CD14-positive monocyte (primary cell): ENCODE data around the gene ASF1B. TPM values are rescaled to one million over a fixed set of nuclear protein-coding genes. Genes with fewer than 3 reads are reported as not detected.
A peak's percentile ranks its signal among the peaks of the same experiment; 100 is the strongest.

ENCODE experiments used
- DNase-seq, 3 donors: peaks; one replicate each; pipeline ENCODE4 v3.0.0-alpha.2; 2011 to 2022
- H2AFZ ChIP-seq: 2 replicates; pipeline ENCODE4 v1.6.0; 2012; ENCODE audit warnings: mild to moderate bottlenecking, low read depth, low read length, inconsistent platforms; ENCODE audit not compliant: insufficient read depth, poor library complexity, severe bottlenecking
- H3K27ac ChIP-seq, 2 donors: 1 replicate in 1 of 2; 2 replicates in 1 of 2; pipeline ENCODE4 v1.5.1; 2012 to 2013; ENCODE audit warnings: low read length in 2 of 2, control low read depth in 1 of 2, inconsistent platforms in 1 of 2, low read depth in 1 of 2, mild to moderate bottlenecking in 1 of 2
- H3K27me3 ChIP-seq, 2 donors: one replicate each; pipeline versions ENCODE4 v1.6.0 to v1.6.1; 2011 to 2013; ENCODE audit warnings: low read length in 2 of 2; ENCODE audit not compliant: control insufficient read depth in 2 of 2, insufficient read depth in 2 of 2
- H3K36me3 ChIP-seq, 2 donors: replicated peaks in 1 of 2; 1 replicate in 1 of 2; 2 replicates in 1 of 2; pipeline versions ENCODE4 v1.5.1 to v1.6.1; 2012 to 2013; ENCODE audit warnings: low read length in 2 of 2, control low read depth in 1 of 2, inconsistent platforms in 1 of 2, mild to moderate bottlenecking in 1 of 2; ENCODE audit not compliant: insufficient read depth in 2 of 2, control insufficient read depth in 1 of 2
- H3K4me1 ChIP-seq, 2 donors: 1 replicate in 1 of 2; 2 replicates in 1 of 2; pipeline versions ENCODE4 v1.5.1 to v1.6.1; 2012 to 2013; ENCODE audit warnings: low read length in 2 of 2, control low read depth in 1 of 2, inconsistent platforms in 1 of 2, mild to moderate bottlenecking in 1 of 2, moderate library complexity in 1 of 2; ENCODE audit not compliant: insufficient read depth in 2 of 2, control insufficient read depth in 1 of 2
- H3K4me2 ChIP-seq: replicated peaks from 2 replicates; pipeline ENCODE3; 2012; ENCODE audit warnings: low read length, moderate library complexity, mild to moderate bottlenecking; ENCODE audit not compliant: poor library complexity, severe bottlenecking; ENCODE audit errors: extremely low read depth
- H3K4me3 ChIP-seq, 3 experiments: fragments of 200-600 bp in 1 of 3; sonication (generic) in 1 of 3; replicated peaks in 1 of 3; 1 replicate in 2 of 3; 2 replicates in 1 of 3; pipeline ENCODE4 v1.5.1; 2011 to 2013; ENCODE audit warnings: low read length in 3 of 3, mild to moderate bottlenecking in 3 of 3, control low read depth in 2 of 3, low read depth in 2 of 3, inconsistent platforms in 1 of 3, moderate library complexity in 1 of 3
- H3K79me2 ChIP-seq: 2 replicates; pipeline ENCODE4 v1.6.0; 2012; ENCODE audit warnings: mild to moderate bottlenecking, control low read depth, inconsistent platforms, low read length, moderate library complexity; ENCODE audit not compliant: insufficient read depth
- H3K9ac ChIP-seq: 2 replicates; pipeline ENCODE4 v1.6.0; 2017; ENCODE audit warnings: low read length, mild to moderate bottlenecking; ENCODE audit not compliant: insufficient read depth, poor library complexity, severe bottlenecking
- H3K9me3 ChIP-seq, 2 donors: replicated peaks in 1 of 2; 1 replicate in 1 of 2; 2 replicates in 1 of 2; pipeline versions ENCODE4 v1.5.1 to v1.6.1; 2012 to 2013; ENCODE audit warnings: low read length in 2 of 2, control low read depth in 1 of 2; ENCODE audit not compliant: control insufficient read depth in 1 of 2, insufficient read depth in 1 of 2
- H4K20me1 ChIP-seq: 2 replicates; pipeline ENCODE4 v1.6.0; 2012; ENCODE audit warnings: mild to moderate bottlenecking, low read length, control low read depth, moderate library complexity; ENCODE audit not compliant: insufficient read depth
- H3K27ac Mint-ChIP-seq, 7 donors: one replicate each; pipeline ENCODE4 v1.8.0; 2020; ENCODE audit warnings: mild to moderate bottlenecking in 7 of 7, mixed read lengths in 7 of 7, moderate library complexity in 6 of 7, inconsistent platforms in 2 of 7
- H3K27me3 Mint-ChIP-seq, 3 donors: one replicate each; pipeline ENCODE4 v1.8.0; 2021 to 2022; ENCODE audit warnings: low read depth in 3 of 3, mild to moderate bottlenecking in 3 of 3, mixed read lengths in 3 of 3, moderate library complexity in 3 of 3, inconsistent platforms in 1 of 3
- H3K36me3 Mint-ChIP-seq, 2 donors: one replicate each; pipeline ENCODE4 v1.8.0; 2020; ENCODE audit warnings: mixed read lengths in 2 of 2, inconsistent platforms in 1 of 2, mild to moderate bottlenecking in 1 of 2
- H3K4me1 Mint-ChIP-seq: one replicate; pipeline ENCODE4 v1.8.0; 2020; ENCODE audit warnings: mild to moderate bottlenecking, mixed read lengths
- H3K4me3 Mint-ChIP-seq, 2 donors: one replicate each; pipeline ENCODE4 v1.8.0; 2020; ENCODE audit warnings: mild to moderate bottlenecking in 2 of 2, mixed read lengths in 2 of 2, moderate library complexity in 1 of 2
- H3K9me3 Mint-ChIP-seq, 7 donors: one replicate each; pipeline ENCODE4 v1.8.0; 2020 to 2022; ENCODE audit warnings: mixed read lengths in 7 of 7, mild to moderate bottlenecking in 6 of 7, moderate library complexity in 6 of 7, inconsistent platforms in 2 of 7
- WGBS: methylation state at CpG from one replicate; pipeline ENCODE4 v1.1.5; 2013; ENCODE audit warnings: missing lambda C conversion rate; ENCODE audit not compliant: insufficient coverage; 5-methylcytosine and 5-hydroxymethylcytosine counted together
- intact Hi-C, 2 donors: fragments of 100-400 bp; cut with micrococcal nuclease; formaldehyde crosslinking; loops; one replicate each; pipeline versions ENCODE4 v1.15.0 to v1.15.1; 2023
- polyA plus RNA-seq, 3 donors: library from polyadenylated mRNA; depleted of rRNA in 1 of 3; unstranded in 2 of 3; stranded (reverse) in 1 of 3; fragments of 300-500 nt in 2 of 3; fragments of >200 nt in 1 of 3; fragmentation: Illumina TruSeq in 2 of 3; gene quantifications; 1 replicate in 2 of 3; 2 replicates in 1 of 3; pipeline ENCODE4 v1.2.3, GENCODE V29; 2012 to 2021
- TF ChIP-seq, protein P1 (sequence below): fragments of 200-600 bp; IDR thresholded peaks from one replicate; pipeline ENCODE4 v1.8.0; 2022; ENCODE audit warnings: antibody characterized with exemption, mild to moderate bottlenecking

The ASF1B gene
- polyA plus RNA-seq, 3 donors = 6.3 to 13.4 (median 9.2) TPM

DNA sequence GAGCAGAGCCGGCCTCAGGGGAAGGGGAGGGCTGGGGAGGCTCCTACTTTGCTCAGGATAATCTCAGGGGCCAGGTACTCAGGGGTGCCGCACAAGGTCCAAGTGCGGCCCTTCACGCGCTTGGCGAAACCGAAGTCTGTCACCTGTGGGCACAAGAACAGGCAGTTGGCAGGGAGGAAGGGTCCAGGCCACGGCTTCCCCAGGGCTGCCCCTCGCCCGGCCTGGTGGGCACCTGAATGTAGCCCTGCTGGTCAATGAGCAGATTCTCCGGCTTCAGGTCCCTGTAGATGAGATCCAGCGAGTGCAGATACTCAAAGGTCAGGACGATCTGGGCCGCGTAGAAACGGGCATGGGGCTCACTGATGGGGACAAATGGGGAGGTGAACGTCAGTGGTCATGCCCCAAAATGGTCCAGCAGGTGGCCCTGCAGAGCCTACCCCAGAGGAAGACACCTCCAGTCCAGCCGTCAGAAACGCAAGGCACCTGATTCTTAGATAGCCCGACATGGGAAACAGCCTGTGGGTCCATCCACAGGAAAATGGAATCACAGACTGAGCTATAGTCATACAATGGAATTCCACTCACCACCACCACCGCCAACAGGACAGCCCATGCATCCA, 38.7 kb downstream of the ASF1B start:
- no peaks in the 10 kb centered on the region for H3K4me1 ChIP-seq
- H3K79me2 ChIP-seq = peaks cover 2% of the 10 kb centered on the region
- no peak overlapping the region for H3K27ac ChIP-seq
- TF ChIP-seq, protein P1, sequence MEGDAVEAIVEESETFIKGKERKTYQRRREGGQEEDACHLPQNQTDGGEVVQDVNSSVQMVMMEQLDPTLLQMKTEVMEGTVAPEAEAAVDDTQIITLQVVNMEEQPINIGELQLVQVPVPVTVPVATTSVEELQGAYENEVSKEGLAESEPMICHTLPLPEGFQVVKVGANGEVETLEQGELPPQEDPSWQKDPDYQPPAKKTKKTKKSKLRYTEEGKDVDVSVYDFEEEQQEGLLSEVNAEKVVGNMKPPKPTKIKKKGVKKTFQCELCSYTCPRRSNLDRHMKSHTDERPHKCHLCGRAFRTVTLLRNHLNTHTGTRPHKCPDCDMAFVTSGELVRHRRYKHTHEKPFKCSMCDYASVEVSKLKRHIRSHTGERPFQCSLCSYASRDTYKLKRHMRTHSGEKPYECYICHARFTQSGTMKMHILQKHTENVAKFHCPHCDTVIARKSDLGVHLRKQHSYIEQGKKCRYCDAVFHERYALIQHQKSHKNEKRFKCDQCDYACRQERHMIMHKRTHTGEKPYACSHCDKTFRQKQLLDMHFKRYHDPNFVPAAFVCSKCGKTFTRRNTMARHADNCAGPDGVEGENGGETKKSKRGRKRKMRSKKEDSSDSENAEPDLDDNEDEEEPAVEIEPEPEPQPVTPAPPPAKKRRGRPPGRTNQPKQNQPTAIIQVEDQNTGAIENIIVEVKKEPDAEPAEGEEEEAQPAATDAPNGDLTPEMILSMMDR = peak; percentile 29
- no peak overlapping the region for H2AFZ ChIP-seq
- Mint-ChIP-seq H3K4me3 (no peak overlapping the region), H3K27me3 (no peaks in the 10 kb centered on the region), H3K36me3 (peaks cover 60 to 75% of the 10 kb centered on the region in 2 donors), H3K4me1 (no peaks in the 10 kb centered on the region), H3K9me3 (peaks cover 0 to 11% (median 7%) of the 10 kb centered on the region in 7 donors), H3K27ac (peak overlapping the region in 1 of 7 donors; percentile 71)
- peaks cover 77% of the 10 kb centered on the region for H4K20me1 ChIP-seq
- H3K9me3 ChIP-seq = peaks cover 6 to 8% of the 10 kb centered on the region in 2 donors
- 94% methylated on average over 21 of the region's 21 CpGs for WGBS
- H3K9ac ChIP-seq = no peak overlapping the region
- H3K4me3 ChIP-seq = no peak overlapping the region
- H3K36me3 ChIP-seq = peaks cover 55 to 69% of the 10 kb centered on the region in 2 donors
- no peak overlapping the region for H3K4me2 ChIP-seq
- DNase-seq = no peak
- no peaks in the 10 kb centered on the region for H3K27me3 ChIP-seq
- intact Hi-C loops = no loop called here

DNA sequence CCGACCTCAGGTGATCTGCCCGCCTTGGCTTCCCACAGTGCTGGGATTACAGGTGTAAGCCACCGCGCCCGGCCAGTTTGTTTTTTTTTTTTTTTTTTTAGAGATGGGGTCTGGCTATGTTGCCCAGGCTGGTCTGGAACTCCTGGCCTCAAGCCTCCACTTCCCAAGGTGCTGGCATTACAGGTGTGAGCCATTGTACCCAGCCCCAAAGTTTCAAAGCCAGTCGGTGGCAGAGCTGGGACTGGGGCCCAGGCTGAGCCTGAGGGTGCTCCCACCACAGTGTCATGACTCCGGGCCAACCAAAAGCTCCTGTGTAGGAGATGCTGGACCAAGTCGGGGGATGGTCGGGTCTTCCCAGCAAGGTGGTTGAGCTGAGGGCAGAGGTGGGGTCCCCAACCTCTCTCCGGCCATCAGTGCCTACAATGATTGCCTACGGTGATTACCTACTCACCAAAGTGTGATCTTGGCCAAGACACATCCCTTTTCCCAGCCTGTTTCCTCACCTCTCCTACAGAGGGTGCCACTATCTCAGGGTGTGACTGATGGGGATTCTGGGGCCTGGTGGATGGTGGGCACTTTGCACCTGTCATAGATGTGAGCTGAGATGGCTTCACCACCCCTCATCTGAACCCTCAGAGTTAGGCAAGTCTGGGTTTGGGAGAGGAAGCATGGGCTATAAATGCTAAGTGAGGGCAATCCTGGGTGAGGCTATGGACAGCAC, 40.0 kb downstream of the ASF1B start:
- Mint-ChIP-seq H3K27me3 (no peaks in the 10 kb centered on the region), H3K9me3 (peaks cover 0 to 11% (median 7%) of the 10 kb centered on the region in 7 donors), H3K4me1 (peaks cover 8% of the 10 kb centered on the region), H3K27ac (peak overlapping the region in 3 of 7 donors; percentile 32 to 80 (median 54)), H3K36me3 (peaks cover 52 to 63% of the 10 kb centered on the region in 2 donors), H3K4me3 (no peak overlapping the region)
- no peak overlapping the region for H3K9ac ChIP-seq
- peaks cover 75% of the 10 kb centered on the region for H4K20me1 ChIP-seq
- peaks cover 9 to 10% of the 10 kb centered on the region in 2 donors for H3K4me1 ChIP-seq
- peaks cover 6 to 8% of the 10 kb centered on the region in 2 donors for H3K9me3 ChIP-seq
- no peak overlapping the region for H2AFZ ChIP-seq
- no peak overlapping the region for H3K4me3 ChIP-seq
- intact Hi-C loops = no loop called here
- peaks cover 44 to 57% of the 10 kb centered on the region in 2 donors for H3K36me3 ChIP-seq
- WGBS = 96% methylated on average over 3 of the region's 11 CpGs
- H3K79me2 ChIP-seq = peaks cover 2% of the 10 kb centered on the region
- no peak overlapping the region for H3K27ac ChIP-seq
- TF ChIP-seq, protein P1 = no peak
- H3K27me3 ChIP-seq = no peaks in the 10 kb centered on the region
- no peak for DNase-seq
- H3K4me2 ChIP-seq = no peak overlapping the region
